Upper lobe of right lung (tissue), 1 donor: ENCODE results near the gene PLCB1. TPM values are rescaled to one million over a fixed set of nuclear protein-coding genes. Genes with fewer than 3 reads are reported as not detected.
A peak's percentile ranks its signal among the peaks of the same experiment; 100 is the strongest.

ENCODE experiments used
- ATAC-seq: fragments of 200-7000 bp; cut with Tn5 transposase; one replicate; pipeline ENCODE4 v1.9.1; 2020; ENCODE audit warnings: mild to moderate bottlenecking, moderate library complexity
- DNase-seq: peaks from one replicate; pipeline ENCODE4 v3.0.0-alpha.2; 2020
- H3K27ac ChIP-seq: fragments of 200-600 bp; one replicate; pipeline ENCODE4 v1.8.0; 2022
- H3K27me3 ChIP-seq: fragments of 200-600 bp; one replicate; pipeline ENCODE4 v1.8.0; 2022; ENCODE audit warnings: mild to moderate bottlenecking
- H3K36me3 ChIP-seq: fragments of 200-600 bp; one replicate; pipeline ENCODE4 v1.8.0; 2022
- H3K4me1 ChIP-seq: fragments of 200-600 bp; one replicate; pipeline ENCODE4 v1.8.0; 2022
- H3K4me3 ChIP-seq: fragments of 200-600 bp; one replicate; pipeline ENCODE4 v1.8.0; 2022; ENCODE audit warnings: mild to moderate bottlenecking
- H3K9me3 ChIP-seq: fragments of 200-600 bp; one replicate; pipeline ENCODE4 v1.8.0; 2022
- intact Hi-C: fragments of 100-400 bp; cut with DNase I; formaldehyde crosslinking; loops from one replicate; pipeline ENCODE4 v1.11.0; 2022
- total RNA-seq: library from RNA; stranded (reverse); fragmentation: NEBNext Ultra II Directional; extraction: Animal tissue kit (Norgen Biotek cat#: 25700); gene quantifications from one replicate; pipeline ENCODE4 v1.2.1, GENCODE V29; 2021
- TF ChIP-seq, protein P1 (sequence below): fragments of 200-600 bp; IDR thresholded peaks from one replicate; pipeline ENCODE4 v1.8.0; 2022; ENCODE audit warnings: antibody characterized with exemption
- donor health status: DM: no; HTN: yes; CAD: no; lungs with severe emphysema.

PLCB1 gene
- total RNA-seq, 1 donor from 2014 or later: 12.4 TPM

DNA sequence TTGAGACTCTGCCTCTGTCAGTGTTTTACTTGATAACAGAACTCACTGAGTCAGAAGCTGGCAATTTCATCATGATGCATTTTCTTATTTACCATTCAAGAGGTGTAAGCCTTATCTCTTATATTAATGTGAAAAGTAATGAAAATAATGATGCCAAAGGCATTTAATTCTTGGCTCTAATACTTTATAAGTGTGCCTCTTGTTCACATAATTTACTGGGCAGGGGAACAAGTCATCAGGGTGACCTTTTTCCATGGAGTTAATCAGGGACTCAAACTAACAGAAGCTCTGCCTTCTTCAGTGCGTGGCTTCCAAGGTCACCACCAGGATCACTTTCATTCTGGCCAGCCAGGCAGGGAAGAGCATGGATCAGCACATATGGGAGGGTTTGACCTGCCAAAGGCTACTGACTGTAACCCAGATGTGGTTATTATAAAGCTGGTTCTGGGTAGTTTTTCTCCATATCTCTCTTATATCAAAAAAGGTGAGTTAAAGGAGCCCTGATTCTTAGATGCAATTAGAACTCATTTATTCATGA lies 5.2 kb upstream of the PLCB1 start:
- intact Hi-C loops: no loop called here
- DNase-seq (no peak), ATAC-seq (no peak)
- Histone ChIP-seq H3K4me1 (peaks cover 6% of the 10 kb centered on the region), H3K27me3 (peaks cover 3% of the 10 kb centered on the region), H3K36me3 (no peaks in the 10 kb centered on the region), H3K4me3 (no peak overlapping the region), H3K9me3 (no peaks in the 10 kb centered on the region), H3K27ac (no peak overlapping the region)
- TF ChIP-seq, protein P1, sequence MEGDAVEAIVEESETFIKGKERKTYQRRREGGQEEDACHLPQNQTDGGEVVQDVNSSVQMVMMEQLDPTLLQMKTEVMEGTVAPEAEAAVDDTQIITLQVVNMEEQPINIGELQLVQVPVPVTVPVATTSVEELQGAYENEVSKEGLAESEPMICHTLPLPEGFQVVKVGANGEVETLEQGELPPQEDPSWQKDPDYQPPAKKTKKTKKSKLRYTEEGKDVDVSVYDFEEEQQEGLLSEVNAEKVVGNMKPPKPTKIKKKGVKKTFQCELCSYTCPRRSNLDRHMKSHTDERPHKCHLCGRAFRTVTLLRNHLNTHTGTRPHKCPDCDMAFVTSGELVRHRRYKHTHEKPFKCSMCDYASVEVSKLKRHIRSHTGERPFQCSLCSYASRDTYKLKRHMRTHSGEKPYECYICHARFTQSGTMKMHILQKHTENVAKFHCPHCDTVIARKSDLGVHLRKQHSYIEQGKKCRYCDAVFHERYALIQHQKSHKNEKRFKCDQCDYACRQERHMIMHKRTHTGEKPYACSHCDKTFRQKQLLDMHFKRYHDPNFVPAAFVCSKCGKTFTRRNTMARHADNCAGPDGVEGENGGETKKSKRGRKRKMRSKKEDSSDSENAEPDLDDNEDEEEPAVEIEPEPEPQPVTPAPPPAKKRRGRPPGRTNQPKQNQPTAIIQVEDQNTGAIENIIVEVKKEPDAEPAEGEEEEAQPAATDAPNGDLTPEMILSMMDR: no peak

DNA sequence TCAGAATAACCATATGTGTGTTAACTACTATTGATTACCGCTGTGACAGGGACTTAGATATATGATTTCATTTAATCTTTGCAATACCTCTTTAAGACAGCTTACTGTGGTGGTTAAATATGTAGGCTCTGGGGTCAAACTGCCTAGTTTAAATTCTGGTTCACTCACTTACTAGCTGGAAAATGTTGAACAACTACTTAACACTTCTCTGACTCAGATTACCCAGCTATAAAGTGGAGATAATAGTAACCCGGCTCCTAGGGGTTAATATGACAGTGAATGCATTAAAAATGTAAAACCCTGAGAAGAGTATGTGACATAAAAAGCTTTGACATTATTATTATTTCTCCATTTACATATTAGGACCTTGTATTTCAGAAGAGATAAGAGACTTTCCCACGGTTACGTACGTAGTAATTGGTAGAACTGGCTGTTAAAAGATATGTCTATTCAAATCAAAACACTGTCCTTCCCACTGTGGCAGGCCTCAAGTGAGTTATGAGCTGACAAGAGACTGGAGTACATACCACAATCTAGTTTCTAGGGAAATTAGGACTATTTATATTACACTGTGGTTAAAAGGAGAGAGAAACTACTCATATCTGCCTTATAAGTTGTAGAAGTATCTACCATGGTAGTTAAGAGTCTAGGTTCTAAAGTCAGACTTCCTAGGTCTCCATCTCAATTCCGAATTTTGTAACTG lies 4.4 kb upstream of the PLCB1 start:
- peaks cover 7% of the 10 kb centered on the region for H3K4me1 ChIP-seq
- H3K36me3 ChIP-seq: no peaks in the 10 kb centered on the region
- DNase-seq (no peak), ATAC-seq (no peak)
- intact Hi-C loops: no loop called here
- no peak overlapping the region for H3K27ac ChIP-seq
- H3K9me3 ChIP-seq: no peaks in the 10 kb centered on the region
- no peak overlapping the region for H3K4me3 ChIP-seq
- H3K27me3 ChIP-seq: peaks cover 3% of the 10 kb centered on the region
- TF ChIP-seq, protein P1: no peak

DNA sequence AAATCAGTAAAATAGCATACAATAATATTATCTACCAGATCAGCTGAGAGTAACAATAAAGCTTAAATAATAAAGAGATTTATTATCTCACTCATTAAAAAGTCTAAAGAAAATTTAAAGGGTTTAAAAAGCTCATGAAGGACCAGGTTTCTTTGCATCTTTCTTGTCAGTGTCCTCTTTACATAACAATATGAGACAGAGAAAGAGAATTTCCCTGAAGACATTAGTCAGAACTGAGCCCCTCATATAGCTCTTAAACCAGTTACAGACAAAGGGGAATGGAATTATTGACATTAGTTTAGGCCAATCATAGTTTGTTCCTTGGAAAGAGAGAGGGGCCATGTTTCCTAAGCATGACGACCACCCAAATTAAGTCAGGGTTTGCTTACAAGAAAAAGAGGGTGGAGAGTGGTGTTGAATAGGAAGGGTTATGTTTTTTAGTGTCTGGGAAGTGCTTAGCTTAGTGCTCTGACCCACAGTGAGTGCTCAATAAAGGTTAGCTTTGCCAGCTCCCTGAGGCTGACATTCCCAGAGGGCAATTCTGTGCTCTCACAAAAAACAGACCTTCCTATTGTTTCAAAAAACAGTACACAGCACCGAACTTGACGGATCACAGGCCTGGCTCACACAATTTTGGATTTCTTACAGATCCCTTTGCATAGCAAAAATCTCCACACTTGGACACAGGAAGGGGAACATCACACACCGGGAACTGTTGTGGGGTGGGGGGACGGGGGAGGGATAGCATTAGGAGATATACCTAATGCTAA lies 3.6 kb upstream of the PLCB1 start:
- TF ChIP-seq, protein P1: no peak
- Histone ChIP-seq H3K27ac (no peak overlapping the region), H3K4me3 (no peak overlapping the region), H3K4me1 (peaks cover 15% of the 10 kb centered on the region), H3K27me3 (peaks cover 9% of the 10 kb centered on the region), H3K36me3 (no peaks in the 10 kb centered on the region), H3K9me3 (no peaks in the 10 kb centered on the region)
- ATAC-seq (no peak), DNase-seq (no peak)
- intact Hi-C loops: no loop called here

DNA sequence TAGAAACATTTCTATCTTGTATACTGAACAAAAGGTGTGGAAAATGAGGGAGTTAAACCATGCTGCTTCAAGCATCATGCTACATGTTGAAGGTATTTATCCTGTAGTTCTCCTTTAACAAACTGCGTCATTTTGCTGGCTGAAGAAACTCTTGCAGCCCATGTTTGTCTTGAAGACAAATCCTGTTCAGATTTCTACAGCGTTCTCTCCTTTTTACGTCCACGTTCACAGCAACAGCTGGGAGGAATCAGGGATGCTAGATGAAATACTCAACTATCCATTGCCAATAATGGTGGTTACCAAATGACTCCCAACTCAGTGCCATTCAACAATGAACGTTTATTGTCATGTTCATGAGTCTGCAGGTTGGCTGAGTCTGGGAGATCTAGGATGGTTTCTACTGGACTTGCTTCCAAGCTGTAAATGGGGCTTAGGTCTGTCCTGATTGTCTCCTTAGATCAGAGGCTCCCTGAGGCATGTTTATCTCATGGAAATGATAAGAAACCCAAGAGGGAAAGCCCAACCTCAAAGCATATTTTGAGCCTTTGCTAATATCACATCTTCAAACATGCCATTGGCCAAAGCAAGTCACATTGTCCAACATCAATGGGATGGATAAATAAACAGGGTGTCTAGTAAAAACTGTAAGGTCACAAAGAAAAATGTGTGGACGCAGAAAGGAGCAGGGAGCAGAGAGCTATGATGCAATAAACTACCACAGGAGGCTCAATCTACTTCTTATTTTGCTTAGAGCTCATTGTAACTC lies 2.7 kb upstream of the PLCB1 start:
- DNase-seq (no peak), ATAC-seq (no peak)
- Histone ChIP-seq H3K27me3 (peaks cover 11% of the 10 kb centered on the region), H3K4me1 (peaks cover 15% of the 10 kb centered on the region), H3K9me3 (no peaks in the 10 kb centered on the region), H3K27ac (no peak overlapping the region), H3K36me3 (no peaks in the 10 kb centered on the region), H3K4me3 (no peak overlapping the region)
- TF ChIP-seq, protein P1: no peak
- intact Hi-C loops: no loop called here

DNA sequence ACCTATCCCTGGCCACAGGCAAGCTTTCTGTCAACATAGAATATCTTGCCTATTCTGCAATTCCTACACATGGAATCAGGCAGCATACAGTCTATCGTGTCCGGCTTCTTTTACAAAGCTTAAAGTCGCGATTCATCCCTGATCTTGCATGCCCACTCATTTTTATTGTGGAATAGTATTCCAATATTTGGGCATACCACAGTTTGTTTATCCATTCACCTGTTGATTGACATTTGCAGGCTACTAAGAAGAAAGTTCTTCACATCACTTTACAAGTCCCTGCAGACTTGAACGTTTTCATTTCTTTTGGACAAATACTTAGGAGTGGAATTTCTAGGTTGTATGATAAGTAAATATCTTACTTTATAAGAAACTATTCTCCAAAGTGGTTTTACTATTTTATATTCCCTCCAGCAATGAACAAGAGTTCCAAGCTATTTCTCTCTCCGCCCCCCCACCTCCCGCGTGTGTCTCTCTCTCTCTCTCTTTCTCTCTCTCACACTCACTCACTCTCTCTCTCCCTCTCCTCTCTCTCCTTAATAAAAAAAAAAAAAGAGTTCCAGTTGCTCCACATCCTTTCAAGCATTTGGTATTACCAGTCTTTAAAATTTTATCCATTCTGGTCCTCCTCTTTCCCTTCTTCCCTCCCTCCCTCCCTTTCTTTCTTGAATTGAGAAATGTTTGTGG lies 1.1 kb upstream of the PLCB1 start:
- peaks cover 17% of the 10 kb centered on the region for H3K27me3 ChIP-seq
- no peaks in the 10 kb centered on the region for H3K9me3 ChIP-seq
- peaks cover 15% of the 10 kb centered on the region for H3K4me1 ChIP-seq
- intact Hi-C loops: no loop called here
- ATAC-seq (no peak), DNase-seq (no peak)
- peak overlapping the region; percentile 57 for H3K4me3 ChIP-seq
- no peaks in the 10 kb centered on the region for H3K36me3 ChIP-seq
- H3K27ac ChIP-seq: no peak overlapping the region
- TF ChIP-seq, protein P1: no peak
